Kidney epithelial cell (primary cell): ENCODE measurements around the gene TDRD12. TPM values are rescaled to one million over a fixed set of nuclear protein-coding genes. Genes with fewer than 3 reads are reported as not detected.
"Not testable (repeated sequence)": the region's sequence is repeated elsewhere in the genome, so short reads cannot be mapped to it uniquely, and the experiment has no call there.

ENCODE experiments used
- DNase-seq: peaks from one replicate; pipeline ENCODE4 v3.0.0-alpha.2; 2010; ENCODE audit warnings: low read depth
- H3K27me3 ChIP-seq: 2 replicates; pipeline ENCODE4 v1.6.0; 2011; ENCODE audit warnings: low read length; ENCODE audit not compliant: control insufficient read depth, insufficient read depth
- H3K36me3 ChIP-seq: 2 replicates; pipeline ENCODE4 v1.5.1; 2011; ENCODE audit warnings: low read length; ENCODE audit not compliant: control insufficient read depth, insufficient read depth
- H3K4me3 ChIP-seq: 2 replicates; pipeline ENCODE4 v1.5.1; 2011; ENCODE audit warnings: low read depth, mild to moderate bottlenecking, control low read depth, low read length
- CTCF ChIP-seq: IDR thresholded peaks from 2 replicates; pipeline ENCODE4 v1.5.1; 2011; ENCODE audit warnings: mild to moderate bottlenecking, moderate library complexity, low read length, control low read depth, inconsistent platforms; ENCODE audit not compliant: insufficient read depth, poor library complexity, severe bottlenecking
- total RNA-seq: library from RNA; depleted of rRNA; stranded (reverse); fragments of >200 nt; gene quantifications from 2 replicates; pipeline ENCODE4 v1.2.3, GENCODE V29; 2015

The TDRD12 gene
- total RNA-seq, 1 donor from 2014 or later = 0.29 TPM

- no peaks in the 10 kb centered on the region for H3K36me3 ChIP-seq
- DNase-seq = no peak
- TF ChIP-seq CTCF = no peak
- no peaks in the 10 kb centered on the region for H3K27me3 ChIP-seq
- H3K4me3 ChIP-seq = no peak overlapping the region
Measured at GRCh38 chr19:32773126-32773525, 53.6 kb downstream of the TDRD12 start.

- Histone ChIP-seq H3K36me3 (no peaks in the 10 kb centered on the region), H3K4me3 (no peak overlapping the region), H3K27me3 (no peaks in the 10 kb centered on the region)
- no peak for DNase-seq
- TF ChIP-seq CTCF = no peak
Measured at GRCh38 chr19:32779082-32779481, 59.5 kb downstream of the TDRD12 start.

GRCh38 chr19:32781280-32781679 lies 61.7 kb downstream of the TDRD12 start:
- no peak for TF ChIP-seq CTCF
- DNase-seq = no peak
- H3K4me3 ChIP-seq = no peak overlapping the region
- H3K36me3 ChIP-seq = no peaks in the 10 kb centered on the region
- H3K27me3 ChIP-seq = no peaks in the 10 kb centered on the region

- DNase-seq, H3K4me3 ChIP-seq, H3K27me3 ChIP-seq, H3K36me3 ChIP-seq: not testable (repeated sequence)
Measured at GRCh38 chr19:32782089-32782488, 62.5 kb downstream of the TDRD12 start.

- DNase-seq, H3K36me3 ChIP-seq, H3K4me3 ChIP-seq: not testable (repeated sequence)
Measured at GRCh38 chr19:32787161-32787813, 67.7 kb downstream of the TDRD12 start.

GRCh38 chr19:32787895-32788294 lies 68.3 kb downstream of the TDRD12 start:
- not testable (repeated sequence) for DNase-seq, H3K4me3 ChIP-seq, H3K36me3 ChIP-seq, H3K27me3 ChIP-seq

More at GRCh38 chr19:32787161-32787813, 67.7 kb downstream of the TDRD12 start:
- H3K27me3 ChIP-seq = not testable (repeated sequence)

GRCh38 chr19:32789429-32789828 lies 69.9 kb downstream of the TDRD12 start:
- Histone ChIP-seq H3K27me3 (no peaks in the 10 kb centered on the region), H3K36me3 (no peaks in the 10 kb centered on the region), H3K4me3 (no peak overlapping the region)
- TF ChIP-seq CTCF = no peak
- DNase-seq = no peak
